UCSD-AML1 (cell line): ENCODE results near the gene DOCK6.
"Not testable (repeated sequence)": the region's sequence is repeated elsewhere in the genome, so short reads cannot be mapped to it uniquely, and the experiment has no call there.

Source experiments
- DNase-seq: peaks from one replicate; lab custom pipeline; 2025; ENCODE audit not compliant: unreplicated experiment; lab: John Stamatoyannopoulos, UW

The DOCK6 gene

GRCh38 chr19:11199517-11199916 is 62.8 kb downstream of the DOCK6 start:
- no peak for DNase-seq

- no peak for DNase-seq
Observed at GRCh38 chr19:11198769-11199424, 63.4 kb downstream of the DOCK6 start.

- no peak for DNase-seq
Observed at GRCh38 chr19:11198175-11198534, 64.2 kb downstream of the DOCK6 start.

GRCh38 chr19:11197291-11198174 is 64.8 kb downstream of the DOCK6 start, which contains the start of gene KANK2:
KANK2 (minus strand) TSS chr19:11197545; CDS start chr19:11194511, 3,034 bp downstream.
- DNase-seq, result peak; percentile 90

GRCh38 chr19:11196406-11197287 is 65.7 kb downstream of the DOCK6 start:
- DNase-seq, result peak; percentile 33

- no peak for DNase-seq
Observed at GRCh38 chr19:11195681-11196080, 66.6 kb downstream of the DOCK6 start.

- peak; percentile 59 for DNase-seq
Observed at GRCh38 chr19:11194656-11195558, 67.4 kb downstream of the DOCK6 start.

- no peak for DNase-seq
Observed at GRCh38 chr19:11194173-11194572, 68.2 kb downstream of the DOCK6 start.

GRCh38 chr19:11192957-11193939 is 69.1 kb downstream of the DOCK6 start:
- no peak for DNase-seq

GRCh38 chr19:11191934-11192333 is 70.4 kb downstream of the DOCK6 start:
- DNase-seq, result no peak

GRCh38 chr19:11191273-11191755 is 71.0 kb downstream of the DOCK6 start:
- peak; percentile 53 for DNase-seq

- DNase-seq, result no peak
Observed at GRCh38 chr19:11190501-11190900, 71.8 kb downstream of the DOCK6 start.

GRCh38 chr19:11187441-11187840 is 74.9 kb downstream of the DOCK6 start:
- no peak for DNase-seq

GRCh38 chr19:11182994-11183393 is 79.3 kb downstream of the DOCK6 start:
- DNase-seq, result no peak

GRCh38 chr19:11181488-11181887 is 80.8 kb downstream of the DOCK6 start:
- DNase-seq, result no peak

GRCh38 chr19:11180975-11181374 is 81.3 kb downstream of the DOCK6 start:
- not testable (repeated sequence) for DNase-seq

GRCh38 chr19:11180346-11180745 is 82.0 kb downstream of the DOCK6 start:
- no peak for DNase-seq

- no peak for DNase-seq
Observed at GRCh38 chr19:11179716-11180297, 82.5 kb downstream of the DOCK6 start.

GRCh38 chr19:11179145-11179465 is 83.2 kb downstream of the DOCK6 start:
- not testable (repeated sequence) for DNase-seq
